Right lobe of liver (tissue), 4 donors: Measurements from ENCODE around the gene SOAT1.
"Not testable (repeated sequence)": the region's sequence is repeated elsewhere in the genome, so short reads cannot be mapped to it uniquely, and the experiment has no call there.

Experiments used
- CTCF ChIP-seq, 4 donors: fragments of 200-600 bp in 3 of 4; fragments of 450-650 bp in 1 of 4; IDR thresholded peaks; one replicate each; pipeline versions ENCODE4 v1.5.1 to v1.8.0; 2016 to 2022; ENCODE audit warnings: antibody characterized with exemption in 4 of 4, mild to moderate bottlenecking in 2 of 4
- POLR2A ChIP-seq: fragments of 450-650 bp; IDR thresholded peaks from one replicate; pipeline ENCODE4 v1.6.1; 2017; ENCODE audit warnings: antibody characterized with exemption, mild to moderate bottlenecking
- donor health status: DM: no; HTN: no; CAD: no.
- donor health status: DM: no; HTN: no; CAD: no.
- donor health status: DM: no; HTN: yes; CAD: no.

GRCh38 chr1:179274424-179274823 is 19.2 kb upstream of the SOAT1 start:
- not testable (repeated sequence) for TF ChIP-seq CTCF (IDR thresholded peaks at IDR 0.05); POLR2A
